ENCODE data around the gene ZBTB38.
A peak's percentile ranks its signal among the peaks of the same experiment; 100 is the strongest.

The ZBTB38 gene

DNA sequence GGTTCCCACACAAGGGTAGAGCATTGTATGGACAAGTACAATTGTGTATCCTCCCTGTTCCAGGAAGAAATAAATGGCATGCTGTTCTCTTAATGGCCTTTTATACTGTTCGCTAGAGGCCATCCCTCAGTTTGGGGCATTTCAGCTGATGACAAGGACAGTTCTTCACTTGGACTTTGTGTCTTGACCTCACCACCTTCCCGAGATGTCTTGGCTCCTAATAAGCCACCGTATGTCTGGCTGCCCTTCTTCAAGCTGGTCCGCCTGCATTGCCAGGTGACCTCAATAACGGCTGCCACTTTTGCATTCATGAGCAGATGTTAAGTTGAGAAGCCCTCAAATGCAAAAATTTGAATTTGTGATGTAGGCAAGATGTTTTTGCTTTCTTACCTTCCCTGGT is 24.1 kb downstream of the ZBTB38 start:
- Histone ChIP-seq H3K36me3 (ENCODE audit: insufficient read depth, low read depth, low read length) (no peaks in the 10 kb centered on the region), H3K9me3 (ENCODE audit: insufficient read depth, low read depth, low read length) (no peaks in the 10 kb centered on the region; the same call in 1 of the 2 replicates), H3K27me3 (ENCODE audit: insufficient read depth, low read length) (no peaks in the 10 kb centered on the region), H3K4me1 (ENCODE audit: insufficient read depth, low read length) (peaks cover 27% of the 10 kb centered on the region), H3K27ac (ENCODE audit: low read length) (no peak overlapping the region), H3K9ac (ENCODE audit: low read depth, low read length) (no peak overlapping the region), H3K4me3 (ENCODE audit: low read length) (peak overlapping the region; percentile 40; the same call in 1 of the 2 replicates)

DNA sequence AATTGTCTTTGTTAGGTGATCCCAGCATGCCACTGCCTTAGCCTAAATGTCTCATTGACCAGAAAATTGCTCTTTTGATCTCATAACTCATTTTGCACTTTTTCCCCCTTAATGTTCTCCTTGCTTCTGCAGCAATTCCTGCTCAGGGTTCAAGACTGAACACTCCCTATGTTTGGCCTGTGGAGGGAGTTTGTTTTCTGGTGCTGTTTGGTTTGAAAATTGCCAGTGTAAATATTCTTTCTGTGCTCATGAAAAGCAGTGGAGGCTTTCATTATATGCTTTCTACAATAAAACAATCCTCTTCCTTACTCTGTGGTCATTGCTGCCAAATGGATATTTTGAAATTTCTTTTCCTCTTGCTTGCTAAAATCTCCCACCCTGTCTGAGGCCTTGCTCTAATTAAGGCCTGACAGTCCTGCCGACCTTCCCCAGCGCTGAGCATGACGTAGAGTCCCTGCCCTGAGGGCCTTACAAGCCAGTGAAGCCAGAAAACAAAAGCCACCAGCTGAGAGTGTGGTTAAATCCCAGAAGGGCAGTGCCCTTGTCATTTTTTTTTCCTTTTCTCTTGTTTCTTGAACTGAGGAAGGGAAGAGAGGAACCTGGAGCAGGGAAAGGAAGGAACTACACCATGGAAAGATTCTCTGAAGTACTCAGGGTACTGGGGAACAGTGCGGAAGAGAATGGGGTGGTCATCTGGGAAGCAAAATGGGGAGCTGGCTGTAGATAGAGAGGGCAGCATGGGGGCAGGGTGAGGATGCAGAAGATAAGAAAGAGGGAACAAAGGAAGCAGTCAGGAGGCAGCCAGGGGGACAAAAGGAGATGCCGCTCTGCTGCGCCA is 24.8 kb downstream of the ZBTB38 start:
- Histone ChIP-seq H3K36me3 (ENCODE audit: insufficient read depth, low read depth, low read length) (no peaks in the 10 kb centered on the region), H3K9ac (ENCODE audit: low read depth, low read length) (peak overlapping the region; percentile 27; the same call in 1 of the 2 replicates), H3K27ac (ENCODE audit: low read length) (peak overlapping the region; percentile 7), H3K27me3 (ENCODE audit: insufficient read depth, low read length) (no peaks in the 10 kb centered on the region), H3K4me1 (ENCODE audit: insufficient read depth, low read length) (peaks cover 23% of the 10 kb centered on the region), H3K9me3 (ENCODE audit: insufficient read depth, low read depth, low read length) (no peaks in the 10 kb centered on the region; the same call in 1 of the 2 replicates), H3K4me3 (ENCODE audit: low read length) (peak overlapping the region; percentile 40; the same call in 1 of the 2 replicates)

DNA sequence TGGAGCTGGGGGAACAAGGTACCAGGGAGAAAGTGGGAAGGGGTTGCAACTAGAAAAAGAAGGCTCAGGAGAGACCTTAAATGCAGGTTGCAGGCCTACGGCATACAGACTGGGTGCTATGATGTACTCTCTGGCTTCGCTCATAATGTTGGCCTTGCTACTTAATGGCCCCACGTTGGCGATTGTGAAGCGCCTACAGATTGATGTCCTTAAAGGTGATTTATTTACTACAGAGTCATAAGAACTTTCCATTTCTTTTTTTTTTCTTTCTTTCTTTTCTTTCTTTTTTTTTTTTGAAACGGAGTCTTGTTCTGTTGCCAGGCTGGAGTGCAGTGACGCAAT is 25.4 kb downstream of the ZBTB38 start:
- Histone ChIP-seq H3K9ac (ENCODE audit: low read depth, low read length) (peak overlapping the region; percentile 27; the same call in 1 of the 2 replicates), H3K27me3 (ENCODE audit: insufficient read depth, low read length) (no peaks in the 10 kb centered on the region), H3K27ac (ENCODE audit: low read length) (peak overlapping the region; percentile 7), H3K4me3 (ENCODE audit: low read length) (peak overlapping the region; percentile 40; the same call in 1 of the 2 replicates), H3K9me3 (ENCODE audit: insufficient read depth, low read depth, low read length) (no peaks in the 10 kb centered on the region; the same call in 1 of the 2 replicates), H3K36me3 (ENCODE audit: insufficient read depth, low read depth, low read length) (no peaks in the 10 kb centered on the region), H3K4me1 (ENCODE audit: insufficient read depth, low read length) (peaks cover 21% of the 10 kb centered on the region)

DNA sequence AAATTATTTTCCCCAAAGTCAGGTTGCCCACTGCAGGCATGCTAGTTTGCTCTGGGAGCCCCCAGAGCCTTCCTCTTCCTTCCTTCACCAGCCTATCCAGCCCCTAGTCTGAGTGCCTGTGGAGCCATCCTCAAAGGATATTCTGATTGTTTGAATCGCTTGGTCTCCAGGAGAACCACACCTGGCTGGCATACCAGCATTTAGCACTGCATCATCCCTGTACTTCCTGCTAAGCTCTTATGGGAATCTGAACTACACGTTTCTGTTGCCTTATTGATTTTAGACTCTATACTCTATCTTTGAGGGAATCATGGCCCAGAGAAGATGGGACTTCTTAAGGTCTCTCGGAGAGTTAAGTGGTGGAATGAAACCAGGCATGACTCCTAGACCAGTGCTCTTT is 26.3 kb downstream of the ZBTB38 start:
- no peaks in the 10 kb centered on the region for H3K27me3 ChIP-seq (ENCODE audit: insufficient read depth, low read length)
- no peaks in the 10 kb centered on the region for H3K36me3 ChIP-seq (ENCODE audit: insufficient read depth, low read depth, low read length)
- H3K9me3 ChIP-seq (ENCODE audit: insufficient read depth, low read depth, low read length), result no peaks in the 10 kb centered on the region; the same call in 1 of the 2 replicates
- H3K27ac ChIP-seq (ENCODE audit: low read length), result no peak overlapping the region
- H3K4me1 ChIP-seq (ENCODE audit: insufficient read depth, low read length), result peaks cover 18% of the 10 kb centered on the region
- no peak overlapping the region for H3K4me3 ChIP-seq (ENCODE audit: low read length)
- H3K9ac ChIP-seq (ENCODE audit: low read depth, low read length), result no peak overlapping the region

DNA sequence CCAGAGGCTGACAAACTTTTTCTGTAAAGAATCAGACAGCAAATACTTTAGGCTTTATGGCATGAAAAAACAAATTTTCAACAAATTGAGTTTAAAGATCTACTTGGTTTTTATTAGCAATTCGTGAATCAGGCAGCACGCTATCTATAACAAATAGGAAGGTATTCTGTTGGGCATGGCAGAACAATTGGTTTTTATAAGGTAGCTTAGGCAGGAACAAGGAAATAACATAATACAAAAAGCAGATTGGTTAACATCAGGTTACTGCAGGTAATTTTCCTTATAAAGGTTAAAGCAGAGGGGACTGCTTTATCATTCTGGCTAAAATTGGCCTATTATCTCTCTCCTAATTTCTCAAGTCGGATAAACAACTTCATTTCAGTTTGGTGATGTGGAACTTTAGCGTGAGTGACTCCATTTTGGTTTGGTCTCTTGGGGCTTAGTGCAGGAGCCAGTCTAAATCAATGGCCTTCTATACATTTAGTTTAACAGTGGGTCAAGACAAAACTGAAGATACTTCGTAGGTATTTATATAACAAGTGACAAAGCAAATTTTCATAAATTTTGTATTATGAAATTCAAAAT is 26.8 kb downstream of the ZBTB38 start:
- no peaks in the 10 kb centered on the region for H3K27me3 ChIP-seq (ENCODE audit: insufficient read depth, low read length)
- H3K36me3 ChIP-seq (ENCODE audit: insufficient read depth, low read depth, low read length), result no peaks in the 10 kb centered on the region
- H3K27ac ChIP-seq (ENCODE audit: low read length), result no peak overlapping the region
- peaks cover 19% of the 10 kb centered on the region for H3K4me1 ChIP-seq (ENCODE audit: insufficient read depth, low read length)
- H3K4me3 ChIP-seq (ENCODE audit: low read length), result no peak overlapping the region
- H3K9ac ChIP-seq (ENCODE audit: low read depth, low read length), result no peak overlapping the region
- H3K9me3 ChIP-seq (ENCODE audit: insufficient read depth, low read depth, low read length), result no peaks in the 10 kb centered on the region; the same call in 1 of the 2 replicates

DNA sequence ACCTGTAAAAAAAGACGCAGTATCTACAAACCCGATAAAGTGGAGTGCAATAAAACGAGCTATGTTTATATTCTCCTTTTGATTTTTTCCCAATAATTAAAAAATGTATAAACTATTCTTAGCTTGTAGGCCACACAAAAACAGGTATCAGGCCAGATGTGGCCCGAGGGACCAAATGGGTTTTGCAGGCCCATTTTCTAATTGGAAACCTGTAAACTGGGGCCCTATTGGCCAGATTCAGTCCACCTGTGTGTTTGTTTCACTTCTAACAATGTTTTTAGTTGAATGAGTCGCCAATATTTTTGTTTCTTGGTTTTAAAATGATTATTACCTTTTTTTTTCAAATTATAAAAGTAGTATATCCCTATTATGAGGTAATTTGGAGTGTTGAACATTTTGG is 29.7 kb downstream of the ZBTB38 start:
- peaks cover 16% of the 10 kb centered on the region for H3K4me1 ChIP-seq (ENCODE audit: insufficient read depth, low read length)

DNA sequence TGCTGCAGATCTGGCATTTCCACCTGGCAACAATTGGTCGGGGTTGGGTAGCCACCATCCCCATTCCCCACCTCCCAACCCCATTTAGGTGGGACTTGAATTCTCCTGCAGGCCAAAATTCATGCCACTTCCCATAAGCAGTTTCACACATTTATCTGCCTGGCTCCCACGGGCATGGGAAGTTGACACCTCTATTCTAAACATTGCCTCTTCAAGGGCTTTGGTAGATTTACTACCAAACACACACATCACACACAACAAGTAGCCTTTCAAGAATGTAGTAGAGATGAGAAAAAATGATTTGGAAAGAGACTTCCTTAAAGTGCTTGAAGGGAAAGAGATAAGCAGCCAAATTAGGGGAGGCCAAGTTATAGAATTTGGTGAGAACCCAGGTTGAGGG is 30.9 kb downstream of the ZBTB38 start:
- Histone ChIP-seq H3K9ac (ENCODE audit: low read depth, low read length) (no peak overlapping the region), H3K9me3 (ENCODE audit: insufficient read depth, low read depth, low read length) (no peaks in the 10 kb centered on the region; the same call in 1 of the 2 replicates)

More for the DNA sequence above, 29.7 kb downstream of the ZBTB38 start:
- Histone ChIP-seq H3K9ac (ENCODE audit: low read depth, low read length) (no peak overlapping the region), H3K36me3 (ENCODE audit: insufficient read depth, low read depth, low read length) (no peaks in the 10 kb centered on the region), H3K27me3 (ENCODE audit: insufficient read depth, low read length) (peaks cover 3% of the 10 kb centered on the region; the same call in 1 of the 2 replicates), H3K4me3 (ENCODE audit: low read length) (no peak overlapping the region), H3K27ac (ENCODE audit: low read length) (no peak overlapping the region), H3K9me3 (ENCODE audit: insufficient read depth, low read depth, low read length) (no peaks in the 10 kb centered on the region; the same call in 1 of the 2 replicates)

DNA sequence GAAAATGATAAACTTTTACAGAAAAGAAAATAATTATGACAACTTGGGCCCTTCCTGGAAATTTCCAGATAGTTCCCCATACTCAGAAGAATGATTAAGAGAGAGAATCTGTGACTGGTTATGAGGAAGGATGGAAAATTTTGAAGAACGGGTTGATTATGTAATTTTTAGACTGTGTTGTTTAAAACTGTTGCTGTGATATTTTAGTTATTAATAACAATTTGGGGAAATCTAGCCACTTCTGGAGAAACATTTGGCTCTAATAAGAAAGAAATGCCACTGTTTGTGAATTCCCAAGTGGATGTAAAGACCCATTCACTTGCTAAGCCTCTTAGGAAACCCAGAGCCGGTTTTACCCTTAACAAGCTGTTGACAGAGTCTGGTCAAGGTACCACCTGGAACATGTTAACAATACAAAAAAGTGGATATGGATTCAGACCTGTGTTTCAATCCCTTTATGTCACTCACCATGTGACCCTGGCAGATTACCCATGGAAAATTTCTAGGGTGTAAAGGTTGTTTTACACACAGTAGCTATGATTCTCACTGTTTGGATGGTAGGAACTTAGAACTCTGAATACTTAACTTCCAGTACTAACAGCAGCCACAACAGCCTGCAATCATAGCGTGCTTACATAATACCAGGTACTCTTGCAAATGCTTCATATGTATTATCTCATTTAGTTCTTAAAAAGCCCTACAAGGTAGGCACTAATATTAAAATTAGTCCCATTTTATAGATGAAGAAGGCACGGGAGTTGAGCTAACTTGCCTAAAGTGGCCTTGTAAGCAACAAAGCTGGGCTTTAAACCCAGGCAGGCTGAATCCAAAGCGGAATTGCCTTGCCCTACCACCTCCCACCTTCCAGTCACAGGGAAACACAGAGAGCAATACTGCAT is 32.0 kb downstream of the ZBTB38 start:
- Histone ChIP-seq H3K27ac (ENCODE audit: low read length) (no peak overlapping the region), H3K4me3 (ENCODE audit: low read length) (no peak overlapping the region), H3K9ac (ENCODE audit: low read depth, low read length) (no peak overlapping the region), H3K9me3 (ENCODE audit: insufficient read depth, low read depth, low read length) (no peaks in the 10 kb centered on the region; the same call in 1 of the 2 replicates), H3K4me1 (ENCODE audit: insufficient read depth, low read length) (peaks cover 10% of the 10 kb centered on the region; the same call in 1 of the 2 replicates), H3K27me3 (ENCODE audit: insufficient read depth, low read length) (peaks cover 24% of the 10 kb centered on the region), H3K36me3 (ENCODE audit: insufficient read depth, low read depth, low read length) (no peaks in the 10 kb centered on the region; the same call in 1 of the 2 replicates)

More for the DNA sequence above, 30.9 kb downstream of the ZBTB38 start:
- Histone ChIP-seq H3K4me3 (ENCODE audit: low read length) (no peak overlapping the region), H3K27ac (ENCODE audit: low read length) (no peak overlapping the region), H3K4me1 (ENCODE audit: insufficient read depth, low read length) (peaks cover 10% of the 10 kb centered on the region; the same call in 1 of the 2 replicates), H3K36me3 (ENCODE audit: insufficient read depth, low read depth, low read length) (no peaks in the 10 kb centered on the region), H3K27me3 (ENCODE audit: insufficient read depth, low read length) (peaks cover 15% of the 10 kb centered on the region)

DNA sequence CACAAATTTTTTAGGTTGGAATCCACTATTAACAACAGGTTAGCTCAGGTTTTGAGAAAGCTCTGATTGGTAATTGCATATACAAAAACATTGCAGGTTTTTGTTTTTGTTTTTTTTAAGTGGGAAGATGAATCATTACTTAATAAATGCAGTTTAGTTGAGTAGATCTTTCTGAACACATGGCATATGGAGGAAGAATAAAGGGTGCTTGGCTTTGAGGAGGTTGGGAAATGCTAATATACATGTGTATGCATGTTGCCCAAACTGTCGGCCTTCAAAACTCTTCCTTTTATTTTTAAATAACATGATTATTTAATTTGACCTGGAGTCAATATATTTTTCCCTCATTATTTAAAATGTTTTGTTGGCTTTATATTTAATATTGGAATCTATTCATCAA is 32.8 kb downstream of the ZBTB38 start:
- no peak overlapping the region for H3K4me3 ChIP-seq (ENCODE audit: low read length)
- H3K9ac ChIP-seq (ENCODE audit: low read depth, low read length), result no peak overlapping the region
- peaks cover 10% of the 10 kb centered on the region; the same call in 1 of the 2 replicates for H3K4me1 ChIP-seq (ENCODE audit: insufficient read depth, low read length)
- H3K27ac ChIP-seq (ENCODE audit: low read length), result no peak overlapping the region
- no peaks in the 10 kb centered on the region; the same call in 1 of the 2 replicates for H3K36me3 ChIP-seq (ENCODE audit: insufficient read depth, low read depth, low read length)
- no peaks in the 10 kb centered on the region; the same call in 1 of the 2 replicates for H3K9me3 ChIP-seq (ENCODE audit: insufficient read depth, low read depth, low read length)
- peaks cover 32% of the 10 kb centered on the region for H3K27me3 ChIP-seq (ENCODE audit: insufficient read depth, low read length)

DNA sequence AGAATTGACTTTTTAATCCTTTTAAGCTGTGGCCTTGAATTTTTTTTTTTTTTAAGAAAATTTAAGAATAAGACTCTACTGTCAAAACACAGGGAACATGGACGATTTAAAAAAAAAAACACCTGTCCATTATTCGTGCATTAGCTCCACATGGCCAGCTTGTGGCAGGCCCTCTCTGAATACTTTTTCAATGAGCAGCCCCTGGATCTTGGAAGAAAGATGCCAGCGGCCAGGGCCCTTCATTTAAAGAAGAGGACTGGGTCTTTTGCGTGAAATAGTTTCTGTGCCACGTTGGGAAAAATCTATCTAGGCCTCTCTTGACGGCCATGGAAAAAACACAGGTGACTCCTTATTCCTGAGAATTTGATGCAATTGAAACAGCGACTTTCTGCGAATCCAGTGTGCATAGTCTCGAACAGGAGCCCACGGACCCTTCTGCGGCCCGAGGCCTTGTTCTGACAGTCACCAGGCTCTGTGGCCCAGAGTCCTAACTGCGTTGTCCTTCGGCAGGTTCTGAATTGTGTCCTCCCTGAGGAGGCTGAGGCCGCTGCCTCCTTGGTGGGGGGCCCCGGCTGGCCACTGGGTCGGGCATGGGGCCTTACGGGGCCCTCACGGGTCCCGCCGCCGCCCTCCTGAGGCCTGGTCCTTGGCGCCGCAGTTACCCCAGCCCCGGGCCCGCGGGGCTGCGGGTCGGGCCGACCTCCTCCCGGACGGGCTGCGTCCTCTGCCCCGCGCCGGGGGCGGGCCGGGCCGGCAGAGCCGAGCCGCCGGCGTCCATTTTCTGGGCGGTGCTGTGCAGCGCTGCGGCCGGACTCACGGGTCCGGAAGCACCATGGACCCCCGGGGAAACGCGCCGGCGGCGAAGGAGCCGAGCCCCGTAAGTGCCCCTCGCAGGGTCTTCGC is 33.5 kb downstream of the ZBTB38 start:
- peak overlapping the region; percentile 78 for H3K4me3 ChIP-seq (ENCODE audit: low read length)
- no peaks in the 10 kb centered on the region; the same call in 1 of the 2 replicates for H3K36me3 ChIP-seq (ENCODE audit: insufficient read depth, low read depth, low read length)
- peaks cover 10% of the 10 kb centered on the region; the same call in 1 of the 2 replicates for H3K4me1 ChIP-seq (ENCODE audit: insufficient read depth, low read length)
- peak overlapping the region; percentile 65; the same call in 1 of the 2 replicates for H3K9ac ChIP-seq (ENCODE audit: low read depth, low read length)
- H3K27ac ChIP-seq (ENCODE audit: low read length), result no peak overlapping the region
- peaks cover 35% of the 10 kb centered on the region for H3K27me3 ChIP-seq (ENCODE audit: insufficient read depth, low read length)
- H3K9me3 ChIP-seq (ENCODE audit: insufficient read depth, low read depth, low read length), result no peaks in the 10 kb centered on the region; the same call in 1 of the 2 replicates
